ENCODE measurements around the gene ITGAD.

Gene ITGAD

DNA sequence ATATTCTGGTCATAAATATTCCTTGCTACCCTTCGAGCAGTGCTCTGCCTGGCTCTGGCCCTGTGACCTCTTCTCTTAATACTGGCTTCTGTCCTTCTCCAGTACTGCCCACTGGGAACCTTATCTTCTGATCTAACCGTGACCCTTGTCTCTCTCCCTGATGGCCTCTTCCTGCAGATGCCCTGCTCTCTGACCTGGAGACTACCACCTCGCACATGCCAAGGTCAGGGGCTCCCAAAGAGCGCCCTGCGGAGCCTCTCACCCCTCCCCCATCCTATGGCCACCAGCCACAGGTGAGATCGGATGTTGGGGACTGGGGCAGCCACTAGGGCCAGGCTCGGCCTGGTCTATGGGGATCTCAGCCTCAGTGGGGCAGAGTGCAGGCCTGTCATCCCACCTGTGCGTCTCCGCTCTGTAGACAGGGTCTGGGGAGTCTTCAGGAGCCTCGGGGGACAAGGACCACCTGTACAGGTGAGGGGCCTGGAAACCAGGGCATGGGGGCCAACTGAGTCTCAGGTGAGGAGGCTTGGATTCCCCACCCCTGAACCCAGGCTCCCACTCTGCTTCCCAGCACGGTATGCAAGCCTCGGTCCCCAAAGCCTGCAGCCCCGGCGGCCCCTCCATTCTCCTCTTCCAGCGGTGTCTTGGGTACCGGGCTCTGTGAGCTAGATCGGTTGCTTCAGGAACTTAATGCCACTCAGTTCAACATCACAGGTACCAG, 80.3 kb downstream of the ITGAD start:
- no peak for DNase-seq
- H3K27me3 Mint-ChIP-seq: peaks cover 33% of the 10 kb centered on the region

DNA sequence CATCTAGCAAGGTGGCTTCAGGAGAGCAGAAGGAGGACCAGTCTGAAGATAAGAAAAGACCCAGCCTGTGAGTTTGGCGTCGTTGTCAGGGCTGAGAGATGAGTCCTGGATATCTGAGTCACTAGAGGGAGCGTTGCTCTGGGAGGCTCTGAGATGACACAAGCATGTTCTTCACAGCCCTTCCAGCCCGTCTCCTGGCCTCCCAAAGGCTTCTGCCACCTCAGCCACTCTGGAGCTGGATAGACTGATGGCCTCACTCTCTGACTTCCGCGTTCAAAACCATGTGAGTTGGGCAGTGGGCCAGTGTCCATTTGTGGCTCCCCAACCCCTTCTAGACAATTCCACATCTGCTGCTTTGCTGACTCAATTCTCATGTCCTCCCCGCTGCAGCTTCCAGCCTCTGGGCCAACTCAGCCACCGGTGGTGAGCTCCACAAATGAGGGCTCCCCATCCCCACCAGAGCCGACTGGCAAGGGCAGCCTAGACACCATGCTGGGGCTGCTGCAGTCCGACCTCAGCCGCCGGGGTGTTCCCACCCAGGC, 81.1 kb downstream of the ITGAD start:
- no peak for DNase-seq
- no peaks in the 10 kb centered on the region for H3K36me3 Mint-ChIP-seq (ENCODE audit: low read depth)
- H3K4me3 Mint-ChIP-seq: no peak overlapping the region
- no peaks in the 10 kb centered on the region for H3K9me3 Mint-ChIP-seq
- peaks cover 29% of the 10 kb centered on the region for H3K4me1 Mint-ChIP-seq (ENCODE audit: low read depth)
- peaks cover 33% of the 10 kb centered on the region for H3K27me3 Mint-ChIP-seq
- no peak overlapping the region for H3K27ac Mint-ChIP-seq

More for the DNA sequence above, 80.3 kb downstream of the ITGAD start:
- Mint-ChIP-seq H3K4me3 (no peak overlapping the region), H3K9me3 (no peaks in the 10 kb centered on the region), H3K36me3 (ENCODE audit: low read depth) (no peaks in the 10 kb centered on the region), H3K4me1 (ENCODE audit: low read depth) (peaks cover 29% of the 10 kb centered on the region), H3K27ac (no peak overlapping the region)

GRCh38 chr16:31474773-31475738, 81.9 kb downstream of the ITGAD start:
- Mint-ChIP-seq H3K27ac (no peak overlapping the region), H3K36me3 (ENCODE audit: low read depth) (no peaks in the 10 kb centered on the region), H3K27me3 (peaks cover 33% of the 10 kb centered on the region), H3K4me1 (ENCODE audit: low read depth) (peaks cover 29% of the 10 kb centered on the region), H3K4me3 (no peak overlapping the region), H3K9me3 (no peaks in the 10 kb centered on the region)
- no peak for DNase-seq

GRCh38 chr16:31475946-31476302, 82.8 kb downstream of the ITGAD start:
- no peak for DNase-seq
- Mint-ChIP-seq H3K27me3 (peaks cover 33% of the 10 kb centered on the region), H3K36me3 (ENCODE audit: low read depth) (no peaks in the 10 kb centered on the region), H3K27ac (no peak overlapping the region), H3K9me3 (no peaks in the 10 kb centered on the region), H3K4me1 (ENCODE audit: low read depth) (peaks cover 29% of the 10 kb centered on the region), H3K4me3 (peak overlapping the region; percentile 74)
